ENCODE measurements around the gene PRSS38. TPM values are rescaled to one million over a fixed set of nuclear protein-coding genes. Genes with fewer than 3 reads are reported as not detected.

The PRSS38 gene
- total RNA-seq, 2 experiments from 2014 or later, result not detected

DNA sequence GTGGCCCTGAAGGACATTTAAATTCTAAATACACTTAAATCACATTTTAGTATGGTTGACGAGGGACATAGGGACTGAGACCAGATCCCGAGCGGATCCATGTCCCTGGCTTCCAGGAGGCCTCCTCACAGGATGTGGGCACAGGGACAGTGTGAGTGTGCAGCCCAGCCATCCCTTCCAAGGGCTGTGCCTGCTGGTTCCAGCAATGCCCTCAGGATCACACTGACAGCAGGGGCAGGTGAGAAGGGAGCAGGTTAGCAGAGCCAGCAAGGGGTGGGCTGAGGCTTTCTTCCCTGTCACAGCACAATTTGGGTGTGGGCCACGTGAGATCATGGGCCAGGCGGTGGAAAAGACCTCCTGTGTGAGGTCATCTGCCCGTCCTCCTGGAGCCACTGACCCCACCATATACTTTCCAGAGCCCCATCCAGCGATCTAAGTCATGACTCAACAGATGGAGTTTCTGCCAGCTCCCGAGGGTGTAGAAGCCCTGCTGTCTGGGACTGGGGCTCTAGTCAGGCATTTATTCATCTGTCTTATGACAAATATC is 37.0 kb upstream of the PRSS38 start:
- CTCF ChIA-PET, result interaction anchor here (1.2 kb wide), 1 partner anchor 16 kb away, joined by 3 read pairs; no protein-coding TSS in a partner anchor
- H3K36me3 ChIP-seq (ENCODE audit: insufficient read depth, low read length), result peaks cover 20% of the 10 kb centered on the region
- POLR2A ChIA-PET, result interaction anchor here (0.9 kb wide), 1 partner anchor 10 kb away, joined by 3 read pairs; no protein-coding TSS in a partner anchor
- DNase-seq, result peak in 1 of 14 experiments; percentile 17
- peaks cover 14% of the 10 kb centered on the region for H3K4me1 ChIP-seq (ENCODE audit: insufficient read depth, low read length)
- Mint-ChIP-seq H3K27me3 (no peaks in the 10 kb centered on the region), H3K4me1 (ENCODE audit: low read depth) (peaks cover 13% of the 10 kb centered on the region), H3K9me3 (no peaks in the 10 kb centered on the region), H3K36me3 (ENCODE audit: low read depth) (peaks cover 18% of the 10 kb centered on the region), H3K4me3 (no peak overlapping the region), H3K27ac (no peak overlapping the region)
- no peaks in the 10 kb centered on the region for H3K9me3 ChIP-seq (ENCODE audit: control insufficient read depth in 1 of 2, insufficient read depth in 1 of 2, low read length in 2 of 2)
- no peak for ATAC-seq (ENCODE audit: poor library complexity)
- no peaks in the 10 kb centered on the region for H3K27me3 ChIP-seq (ENCODE audit: control insufficient read depth in 1 of 2, insufficient read depth in 2 of 2, low read length in 2 of 2)
- intact Hi-C loops (cut with DNase I, micrococcal nuclease), result no loop called here
- H3K4me3 ChIP-seq (ENCODE audit: low read length), result no peak overlapping the region
- no peak for TF ChIP-seq CTCF (IDR thresholded peaks at IDR 0.05)
- H3K27ac ChIP-seq (ENCODE audit: low read depth in 1 of 2, low read length in 2 of 2), result no peak overlapping the region

GRCh38 chr1:227779021-227779441 is 36.4 kb upstream of the PRSS38 start:
- Histone ChIP-seq H3K27me3 (ENCODE audit: control insufficient read depth in 1 of 2, insufficient read depth in 2 of 2, low read length in 2 of 2) (no peaks in the 10 kb centered on the region), H3K9me3 (ENCODE audit: control insufficient read depth in 1 of 2, insufficient read depth in 1 of 2, low read length in 2 of 2) (no peaks in the 10 kb centered on the region), H3K36me3 (ENCODE audit: insufficient read depth, low read length) (peaks cover 20% of the 10 kb centered on the region), H3K4me1 (ENCODE audit: insufficient read depth, low read length) (peaks cover 9% of the 10 kb centered on the region), H3K27ac (ENCODE audit: low read depth in 1 of 2, low read length in 2 of 2) (no peak overlapping the region), H3K4me3 (ENCODE audit: low read length) (no peak overlapping the region)
- Mint-ChIP-seq H3K27me3 (no peaks in the 10 kb centered on the region), H3K4me3 (no peak overlapping the region), H3K27ac (no peak overlapping the region), H3K9me3 (no peaks in the 10 kb centered on the region), H3K4me1 (ENCODE audit: low read depth) (peaks cover 7% of the 10 kb centered on the region), H3K36me3 (ENCODE audit: low read depth) (peaks cover 15% of the 10 kb centered on the region)
- POLR2A ChIA-PET, result interaction anchor here (0.9 kb wide), 1 partner anchor 11 kb away, joined by 3 read pairs; no protein-coding TSS in a partner anchor
- ATAC-seq (ENCODE audit: poor library complexity) (no peak), DNase-seq (peak in 1 of 14 experiments; percentile 23)
- CTCF ChIA-PET, result no interaction called here
- intact Hi-C loops (cut with DNase I, micrococcal nuclease), result no loop called here
- TF ChIP-seq CTCF (IDR thresholded peaks at IDR 0.05), result no peak

- Mint-ChIP-seq H3K9me3 (no peaks in the 10 kb centered on the region), H3K27ac (no peak overlapping the region), H3K4me1 (ENCODE audit: low read depth) (peaks cover under 1% of the 10 kb centered on the region), H3K36me3 (ENCODE audit: low read depth) (peaks cover 9% of the 10 kb centered on the region), H3K27me3 (no peaks in the 10 kb centered on the region), H3K4me3 (no peak overlapping the region)
- CTCF ChIA-PET, result no interaction called here
- H3K4me3 ChIP-seq (ENCODE audit: low read length), result no peak overlapping the region
- H3K36me3 ChIP-seq (ENCODE audit: insufficient read depth, low read length), result peaks cover 20% of the 10 kb centered on the region
- no peak for TF ChIP-seq CTCF (IDR thresholded peaks at IDR 0.05)
- POLR2A ChIA-PET, result no interaction called here
- no peak overlapping the region for H3K27ac ChIP-seq (ENCODE audit: low read depth in 1 of 2, low read length in 2 of 2)
- no peaks in the 10 kb centered on the region for H3K9me3 ChIP-seq (ENCODE audit: control insufficient read depth in 1 of 2, insufficient read depth in 1 of 2, low read length in 2 of 2)
- H3K4me1 ChIP-seq (ENCODE audit: insufficient read depth, low read length), result peaks cover 2% of the 10 kb centered on the region
- no peaks in the 10 kb centered on the region for H3K27me3 ChIP-seq (ENCODE audit: control insufficient read depth in 1 of 2, insufficient read depth in 2 of 2, low read length in 2 of 2)
- ATAC-seq (ENCODE audit: poor library complexity) (no peak), DNase-seq (peak in 1 of 14 experiments; percentile 11)
- intact Hi-C loops (cut with DNase I, micrococcal nuclease), result loop anchor here in 1 of 2 experiments (10.0 kb wide), 1 partner anchor 495 kb away; no protein-coding TSS in a partner anchor
Measured at GRCh38 chr1:227779685-227780084, 35.8 kb upstream of the PRSS38 start.

Data from CD4-positive, alpha-beta T cell (primary cell).